ENCODE measurements around the gene GAGE12G.
"Not testable (repeated sequence)": the region's sequence is repeated elsewhere in the genome, so short reads cannot be mapped to it uniquely, and the experiment has no call there.

The GAGE12G gene

DNA sequence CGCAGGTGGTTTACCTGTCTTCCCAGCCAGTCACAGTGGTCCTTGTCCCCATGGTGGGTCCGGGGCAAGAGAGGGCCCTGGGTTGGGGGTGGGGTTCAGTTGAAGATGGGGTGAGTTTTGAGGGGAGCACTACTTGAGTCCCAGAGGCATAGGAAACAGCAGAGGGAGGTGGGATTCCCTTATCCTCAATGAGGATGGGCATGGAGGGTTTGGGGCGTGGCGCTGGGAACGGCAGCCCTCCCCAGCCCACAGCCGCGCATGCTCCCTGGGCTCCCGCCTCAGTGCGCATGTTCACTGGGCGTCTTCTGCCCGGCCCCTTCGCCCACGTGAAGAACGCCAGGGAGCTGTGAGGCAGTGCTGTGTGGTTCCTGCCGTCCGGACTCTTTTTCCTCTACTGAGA lies 19.0 kb downstream of the GAGE12G start, which contains the start of gene GAGE2A:
Gene GAGE2A, plus strand, starts transcription at position 301 of the 400 bp plus-strand sequence. CDS start 1,155 bp downstream, outside the sequence.
- not testable (repeated sequence) for H3K27me3 ChIP-seq (ENCODE audit: control insufficient read depth in 1 of 2, insufficient read depth in 1 of 2, low read length in 2 of 2); H3K4me1 ChIP-seq (ENCODE audit: control insufficient read depth, insufficient read depth, low read depth, low read length); H3K4ac ChIP-seq (ENCODE audit: low read depth in 1 of 2, low read length in 2 of 2); H3K14ac ChIP-seq (ENCODE audit: low read length in 2 of 2); H2AK5ac ChIP-seq (ENCODE audit: low read length, severe bottlenecking); H2BK120ac ChIP-seq (ENCODE audit: low read depth, low read length); H3K27ac ChIP-seq (ENCODE audit: low read length, poor library complexity, severe bottlenecking); H3K23ac ChIP-seq (ENCODE audit: low read length in 2 of 2); H3K18ac ChIP-seq (ENCODE audit: low read depth in 1 of 2, low read length in 2 of 2); H3K79me1 ChIP-seq (replicated peaks; ENCODE audit: low read length, poor library complexity, severe bottlenecking); H3K9ac ChIP-seq (ENCODE audit: low read length); H3K9me3 ChIP-seq (ENCODE audit: control insufficient read depth, low read length); H3K4me3 ChIP-seq (ENCODE audit: insufficient read depth in 1 of 2, low read depth in 1 of 2, low read length in 2 of 2); H2BK5ac ChIP-seq (ENCODE audit: low read depth, low read length, poor library complexity, severe bottlenecking); H3K36me3 ChIP-seq (ENCODE audit: control insufficient read depth in 1 of 2, insufficient read depth in 2 of 2, low read depth in 1 of 2, low read length in 2 of 2); H2AFZ ChIP-seq (ENCODE audit: low read depth, low read length); DNase-seq; H2BK12ac ChIP-seq (ENCODE audit: low read length in 2 of 2); H3K4me2 ChIP-seq (ENCODE audit: low read length, poor library complexity, severe bottlenecking); H4K8ac ChIP-seq (ENCODE audit: low read length); H2BK15ac ChIP-seq (ENCODE audit: low read depth, poor library complexity, severe bottlenecking); H4K91ac ChIP-seq (ENCODE audit: low read length)
- WGBS, result no CpG with 5 or more reads among the region's 16 CpGs

DNA sequence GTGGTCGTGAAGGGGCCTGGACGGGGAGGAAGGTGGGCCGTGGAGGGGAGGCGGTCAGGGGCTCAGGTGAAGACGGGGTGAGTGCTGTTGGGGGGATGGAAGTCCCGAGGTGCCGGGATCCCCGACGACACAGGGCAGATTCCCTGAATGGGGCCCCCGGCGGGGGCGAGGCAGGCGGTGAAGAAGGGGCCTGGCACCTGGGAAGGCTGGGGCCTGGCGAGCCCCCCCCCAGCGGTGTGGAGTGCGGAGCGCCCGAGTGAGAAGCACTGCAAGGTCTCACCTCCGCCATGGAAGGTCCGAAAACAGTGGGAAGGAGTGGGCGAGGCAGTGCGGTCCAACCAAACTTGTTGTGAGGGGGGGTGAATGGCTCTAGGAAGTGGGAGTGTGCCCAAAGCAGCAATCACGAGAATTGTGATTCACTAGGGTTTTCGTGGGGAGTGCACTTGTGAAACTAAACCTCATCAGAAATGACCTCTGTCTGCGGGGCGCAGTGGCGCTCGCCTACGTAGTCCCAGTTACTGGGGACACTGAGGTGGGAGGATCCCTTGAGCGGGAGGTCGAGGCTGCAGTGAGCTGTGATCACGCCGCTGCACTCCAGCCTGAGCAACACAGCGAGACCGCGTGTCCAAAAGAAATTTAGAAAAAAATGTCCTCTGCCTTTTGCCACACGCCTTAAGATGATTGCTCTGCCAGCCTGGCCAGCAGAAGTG lies 19.7 kb downstream of the GAGE12G start:
- H2BK15ac ChIP-seq (ENCODE audit: low read depth, poor library complexity, severe bottlenecking); H4K91ac ChIP-seq (ENCODE audit: low read length); H3K4me1 ChIP-seq (ENCODE audit: control insufficient read depth, insufficient read depth, low read depth, low read length); H2BK120ac ChIP-seq (ENCODE audit: low read depth, low read length); H3K23ac ChIP-seq (ENCODE audit: low read length in 2 of 2); H3K4ac ChIP-seq (ENCODE audit: low read depth in 1 of 2, low read length in 2 of 2); H3K4me2 ChIP-seq (ENCODE audit: low read length, poor library complexity, severe bottlenecking); DNase-seq; H2AFZ ChIP-seq (ENCODE audit: low read depth, low read length); H3K27ac ChIP-seq (ENCODE audit: low read length, poor library complexity, severe bottlenecking); H3K9me3 ChIP-seq (ENCODE audit: control insufficient read depth, low read length); H4K8ac ChIP-seq (ENCODE audit: low read length); H3K14ac ChIP-seq (ENCODE audit: low read length in 2 of 2); H2AK5ac ChIP-seq (ENCODE audit: low read length, severe bottlenecking); H3K79me1 ChIP-seq (replicated peaks; ENCODE audit: low read length, poor library complexity, severe bottlenecking); H3K4me3 ChIP-seq (ENCODE audit: insufficient read depth in 1 of 2, low read depth in 1 of 2, low read length in 2 of 2); H3K27me3 ChIP-seq (ENCODE audit: control insufficient read depth in 1 of 2, insufficient read depth in 1 of 2, low read length in 2 of 2); H3K18ac ChIP-seq (ENCODE audit: low read depth in 1 of 2, low read length in 2 of 2); H3K36me3 ChIP-seq (ENCODE audit: control insufficient read depth in 1 of 2, insufficient read depth in 2 of 2, low read depth in 1 of 2, low read length in 2 of 2); H2BK5ac ChIP-seq (ENCODE audit: low read depth, low read length, poor library complexity, severe bottlenecking); H3K9ac ChIP-seq (ENCODE audit: low read length); H2BK12ac ChIP-seq (ENCODE audit: low read length in 2 of 2): not testable (repeated sequence)
- WGBS, result 88% methylated on average over 9 of the region's 37 CpGs

GRCh38 chrX:49590488-49590887 lies 20.3 kb downstream of the GAGE12G start:
- H3K4ac ChIP-seq (ENCODE audit: low read depth in 1 of 2, low read length in 2 of 2); H2AK5ac ChIP-seq (ENCODE audit: low read length, severe bottlenecking); H3K14ac ChIP-seq (ENCODE audit: low read length in 2 of 2); H2AFZ ChIP-seq (ENCODE audit: low read depth, low read length); H3K4me1 ChIP-seq (ENCODE audit: control insufficient read depth, insufficient read depth, low read depth, low read length); H4K8ac ChIP-seq (ENCODE audit: low read length); H3K27ac ChIP-seq (ENCODE audit: low read length, poor library complexity, severe bottlenecking); H3K79me1 ChIP-seq (replicated peaks; ENCODE audit: low read length, poor library complexity, severe bottlenecking); H3K18ac ChIP-seq (ENCODE audit: low read depth in 1 of 2, low read length in 2 of 2); H3K27me3 ChIP-seq (ENCODE audit: control insufficient read depth in 1 of 2, insufficient read depth in 1 of 2, low read length in 2 of 2); H2BK5ac ChIP-seq (ENCODE audit: low read depth, low read length, poor library complexity, severe bottlenecking); H3K9ac ChIP-seq (ENCODE audit: low read length); H3K4me3 ChIP-seq (ENCODE audit: insufficient read depth in 1 of 2, low read depth in 1 of 2, low read length in 2 of 2); H3K9me3 ChIP-seq (ENCODE audit: control insufficient read depth, low read length); H3K4me2 ChIP-seq (ENCODE audit: low read length, poor library complexity, severe bottlenecking); H2BK12ac ChIP-seq (ENCODE audit: low read length in 2 of 2); H3K23ac ChIP-seq (ENCODE audit: low read length in 2 of 2); H3K36me3 ChIP-seq (ENCODE audit: control insufficient read depth in 1 of 2, insufficient read depth in 2 of 2, low read depth in 1 of 2, low read length in 2 of 2); DNase-seq; H2BK15ac ChIP-seq (ENCODE audit: low read depth, poor library complexity, severe bottlenecking); H4K91ac ChIP-seq (ENCODE audit: low read length); H2BK120ac ChIP-seq (ENCODE audit: low read depth, low read length): not testable (repeated sequence)
- WGBS, result 95% methylated on average over 11 of the region's 17 CpGs

GRCh38 chrX:49598720-49599119 lies 28.5 kb downstream of the GAGE12G start, which contains the start of gene GAGE1:
Gene GAGE1 (plus strand): TSS chrX:49599020. CDS start chrX:49600175, 1,155 bp downstream.
- not testable (repeated sequence) for H3K27ac ChIP-seq (ENCODE audit: low read length, poor library complexity, severe bottlenecking); H3K9me3 ChIP-seq (ENCODE audit: control insufficient read depth, low read length); H3K14ac ChIP-seq (ENCODE audit: low read length in 2 of 2); H3K4ac ChIP-seq (ENCODE audit: low read depth in 1 of 2, low read length in 2 of 2); H3K36me3 ChIP-seq (ENCODE audit: control insufficient read depth in 1 of 2, insufficient read depth in 2 of 2, low read depth in 1 of 2, low read length in 2 of 2); H2BK5ac ChIP-seq (ENCODE audit: low read depth, low read length, poor library complexity, severe bottlenecking); DNase-seq; H3K27me3 ChIP-seq (ENCODE audit: control insufficient read depth in 1 of 2, insufficient read depth in 1 of 2, low read length in 2 of 2); H3K4me3 ChIP-seq (ENCODE audit: insufficient read depth in 1 of 2, low read depth in 1 of 2, low read length in 2 of 2); H2AK5ac ChIP-seq (ENCODE audit: low read length, severe bottlenecking); H2BK12ac ChIP-seq (ENCODE audit: low read length in 2 of 2); H4K8ac ChIP-seq (ENCODE audit: low read length); H3K23ac ChIP-seq (ENCODE audit: low read length in 2 of 2); H4K91ac ChIP-seq (ENCODE audit: low read length); H2BK120ac ChIP-seq (ENCODE audit: low read depth, low read length); H3K79me1 ChIP-seq (replicated peaks; ENCODE audit: low read length, poor library complexity, severe bottlenecking); H2AFZ ChIP-seq (ENCODE audit: low read depth, low read length); H2BK15ac ChIP-seq (ENCODE audit: low read depth, poor library complexity, severe bottlenecking); H3K4me1 ChIP-seq (ENCODE audit: control insufficient read depth, insufficient read depth, low read depth, low read length); H3K18ac ChIP-seq (ENCODE audit: low read depth in 1 of 2, low read length in 2 of 2); H3K4me2 ChIP-seq (ENCODE audit: low read length, poor library complexity, severe bottlenecking); H3K9ac ChIP-seq (ENCODE audit: low read length)
- WGBS, result no CpG with 5 or more reads among the region's 16 CpGs

Data from mesenchymal stem cell (in vitro differentiated cells and primary cell).